Measurements from ENCODE around the gene IKZF4.

GRCh38 chr12:56029666-56030293 is 8.9 kb downstream of the IKZF4 start:
- TF ChIP-seq POLR2A (IDR thresholded peaks at IDR 0.05; ENCODE audit: low read length) (no peak), GATA1 (IDR thresholded peaks at IDR 0.05; ENCODE audit: low read depth, low read length) (no peak)
